GM21717 (cell line): ENCODE data around the gene UBC.

Experiments used
- ATAC-seq: cut with Tn5 transposase; IDR thresholded peaks from one replicate; pipeline ENCODE4 v1.9.1; 2021; ENCODE audit warnings: mild to moderate bottlenecking, moderate library complexity; ENCODE audit not compliant: unreplicated experiment

The UBC gene

GRCh38 chr12:124866195-124866882 is 48.1 kb downstream of the UBC start:
- ATAC-seq: no peak

- ATAC-seq: no peak
These were observed 48.7 kb downstream of the UBC start for GRCh38 chr12:124865728-124866127.

- ATAC-seq: no peak
These were observed 50.1 kb downstream of the UBC start for GRCh38 chr12:124864326-124864752.

GRCh38 chr12:124863416-124864325 is 50.8 kb downstream of the UBC start, which contains the start of gene SCARB1:
TSS of gene SCARB1 (minus strand) at chr12:124863864. CDS start at chr12:124863720, 144 bp downstream.
- peak; percentile 74 for ATAC-seq

GRCh38 chr12:124862768-124863415 is 51.6 kb downstream of the UBC start:
- peak; percentile 10 for ATAC-seq

- ATAC-seq: no peak
These were observed 52.4 kb downstream of the UBC start for GRCh38 chr12:124861898-124862676.
